H9 (cell line): Measurements from ENCODE around the gene OPHN1. TPM values are rescaled to one million over a fixed set of nuclear protein-coding genes. Genes with fewer than 3 reads are reported as not detected.

Experiments
- DNase-seq: peaks from one replicate; pipeline ENCODE4 v3.0.0-alpha.2; 2017
- H2AFZ ChIP-seq: one replicate; pipeline ENCODE4 v1.6.1; 2013; ENCODE audit warnings: mild to moderate bottlenecking, low read length, control low read depth, moderate library complexity
- H2AK5ac ChIP-seq: 2 replicates; pipeline ENCODE4 v1.6.1; 2013; ENCODE audit warnings: low read length, control low read depth, mixed read lengths; ENCODE audit not compliant: insufficient read length
- H2BK120ac ChIP-seq: one replicate; pipeline ENCODE4 v1.6.1; 2013; ENCODE audit warnings: low read depth, mild to moderate bottlenecking, low read length, control low read depth, inconsistent platforms; ENCODE audit not compliant: poor library complexity, severe bottlenecking
- H2BK12ac ChIP-seq: 2 replicates; pipeline ENCODE4 v1.6.1; 2013; ENCODE audit warnings: low read length, control low read depth, mixed read lengths, low read depth; ENCODE audit not compliant: insufficient read length
- H2BK15ac ChIP-seq: 2 replicates; pipeline ENCODE4 v1.6.1; 2013; ENCODE audit warnings: low read depth, low read length, control low read depth
- H2BK20ac ChIP-seq: one replicate; pipeline ENCODE4 v1.6.1; 2013; ENCODE audit warnings: low read depth, mild to moderate bottlenecking, low read length, control low read depth, inconsistent platforms; ENCODE audit not compliant: poor library complexity, severe bottlenecking
- H2BK5ac ChIP-seq: 2 replicates; pipeline ENCODE4 v1.6.1; 2013; ENCODE audit warnings: low read length, control low read depth, mixed read lengths; ENCODE audit not compliant: insufficient read length
- H3K14ac ChIP-seq: 2 replicates; pipeline ENCODE4 v1.6.1; 2013; ENCODE audit warnings: low read length, control low read depth; ENCODE audit not compliant: insufficient read depth
- H3K18ac ChIP-seq: 2 replicates; pipeline ENCODE4 v1.6.1; 2013; ENCODE audit warnings: low read depth, mild to moderate bottlenecking, mixed read lengths, low read length, control low read depth; ENCODE audit not compliant: insufficient read length
- H3K23ac ChIP-seq: 2 replicates; pipeline ENCODE4 v1.6.1; 2013; ENCODE audit warnings: low read length, control low read depth, mixed read lengths, low read depth; ENCODE audit not compliant: insufficient read length
- H3K23me2 ChIP-seq: 2 replicates; pipeline ENCODE4 v1.6.1; 2013; ENCODE audit warnings: low read depth, mild to moderate bottlenecking, mixed read lengths, low read length, control low read depth; ENCODE audit not compliant: insufficient read length, poor library complexity, severe bottlenecking
- H3K27ac ChIP-seq: 2 replicates; pipeline ENCODE4 v1.5.1; 2013; ENCODE audit warnings: low read length, control low read depth, mixed read lengths, low read depth; ENCODE audit not compliant: insufficient read length
- H3K27me3 ChIP-seq: 2 replicates; pipeline ENCODE4 v1.6.1; 2013; ENCODE audit warnings: low read length, control low read depth, inconsistent platforms; ENCODE audit not compliant: insufficient read depth
- H3K4ac ChIP-seq: 2 replicates; pipeline ENCODE4 v1.6.1; 2013; ENCODE audit warnings: low read depth, mild to moderate bottlenecking, control low read depth, inconsistent platforms, low read length, moderate library complexity
- H3K4me1 ChIP-seq: 2 replicates; pipeline ENCODE4 v1.6.1; 2013; ENCODE audit warnings: low read length, control low read depth, inconsistent platforms; ENCODE audit not compliant: insufficient read depth
- H3K4me2 ChIP-seq: 2 replicates; pipeline ENCODE4 v1.6.1; 2013; ENCODE audit warnings: low read length, control low read depth, mixed read lengths; ENCODE audit not compliant: insufficient read length, insufficient read depth
- H3K56ac ChIP-seq: 2 replicates; pipeline ENCODE4 v1.6.1; 2013; ENCODE audit warnings: low read depth, mild to moderate bottlenecking, mixed read lengths, low read length, control low read depth; ENCODE audit not compliant: insufficient read length
- H3K79me1 ChIP-seq: 2 replicates; pipeline ENCODE4 v1.6.1; 2013; ENCODE audit warnings: low read depth, mild to moderate bottlenecking, moderate library complexity, low read length, control low read depth, inconsistent platforms; ENCODE audit not compliant: insufficient read depth, poor library complexity, severe bottlenecking
- H3K79me2 ChIP-seq: 2 replicates; pipeline ENCODE4 v1.6.1; 2013; ENCODE audit warnings: low read length, control low read depth, inconsistent platforms; ENCODE audit not compliant: insufficient read depth
- H3K9ac ChIP-seq: 2 replicates; pipeline ENCODE4 v1.6.1; 2013; ENCODE audit warnings: low read length, control low read depth, mixed read lengths; ENCODE audit not compliant: insufficient read length; ENCODE audit errors: extremely low read depth
- H3K9me3 ChIP-seq: one replicate; pipeline ENCODE4 v1.6.1; 2013; ENCODE audit warnings: low read depth, low read length, inconsistent platforms; ENCODE audit not compliant: control insufficient read depth
- H3T11ph ChIP-seq: one replicate; pipeline ENCODE4 v1.6.1; 2013; ENCODE audit warnings: mild to moderate bottlenecking, low read length, control low read depth, inconsistent platforms
- H4K20me1 ChIP-seq: one replicate; pipeline ENCODE4 v1.6.1; 2013; ENCODE audit not compliant: control insufficient read depth, insufficient read length, insufficient read depth
- H4K5ac ChIP-seq: 2 replicates; pipeline ENCODE4 v1.6.1; 2013; ENCODE audit warnings: low read depth, mild to moderate bottlenecking, mixed read lengths, low read length, control low read depth; ENCODE audit not compliant: insufficient read length
- H4K8ac ChIP-seq: replicated peaks from 2 replicates; pipeline ENCODE4 v1.6.1; 2013; ENCODE audit warnings: low read length, control low read depth, mixed read lengths, low read depth; ENCODE audit not compliant: insufficient read length
- H4K91ac ChIP-seq: 2 replicates; pipeline ENCODE4 v1.6.1; 2013; ENCODE audit warnings: low read depth, mild to moderate bottlenecking, moderate library complexity, mixed read lengths, low read length, control low read depth; ENCODE audit not compliant: insufficient read length
- H3K27ac Mint-ChIP-seq, 3 experiments: 2 replicates in 2 of 3; 3 replicates in 1 of 3; pipeline ENCODE4 v1.8.0; 2020 to 2021; ENCODE audit warnings: mixed read lengths in 3 of 3, mild to moderate bottlenecking in 1 of 3, moderate library complexity in 1 of 3
- H3K27me3 Mint-ChIP-seq: 2 replicates; pipeline ENCODE4 v1.8.0; 2021; ENCODE audit warnings: low read depth, mild to moderate bottlenecking, moderate library complexity, mixed read lengths
- H3K36me3 Mint-ChIP-seq, 3 experiments: 2 replicates in 2 of 3; 3 replicates in 1 of 3; pipeline ENCODE4 v1.8.0; 2020 to 2021; ENCODE audit warnings: low read depth in 3 of 3, mixed read lengths in 3 of 3; ENCODE audit not compliant: insufficient read depth in 1 of 3
- H3K4me1 Mint-ChIP-seq, 2 experiments: 2 replicates each; pipeline ENCODE4 v1.8.0; 2020; ENCODE audit warnings: mixed read lengths in 2 of 2
- H3K4me3 Mint-ChIP-seq, 2 experiments: 2 replicates in 1 of 2; 3 replicates in 1 of 2; pipeline ENCODE4 v1.8.0; 2020 to 2021; ENCODE audit warnings: mild to moderate bottlenecking in 2 of 2, mixed read lengths in 2 of 2, moderate library complexity in 1 of 2
- H3K9me3 Mint-ChIP-seq, 2 experiments: 2 replicates in 1 of 2; 3 replicates in 1 of 2; pipeline ENCODE4 v1.8.0; 2020; ENCODE audit warnings: mild to moderate bottlenecking in 2 of 2, mixed read lengths in 2 of 2, moderate library complexity in 1 of 2
- WGBS: extraction: QIAGEN DNeasy Blood & Tissue Kit; methylation state at CpG from one replicate; pipeline ENCODE4 v1.1.7; 2013; ENCODE audit warnings: missing lambda C conversion rate, low lambda C conversion rate, mixed read lengths; ENCODE audit not compliant: insufficient read length; ENCODE audit errors: extremely low coverage; 5-methylcytosine and 5-hydroxymethylcytosine counted together
- total RNA-seq: library from RNA; stranded (reverse); gene quantifications from 2 replicates; pipeline ENCODE4 v1.2.1, GENCODE V29; 2021
- TF ChIP-seq, protein P1 (sequence below): fragments of 200-600 bp; sonication (generic); conservative IDR thresholded peaks from 3 replicates; pipeline ENCODE4 v1.8.0; 2021; ENCODE audit warnings: antibody characterized with exemption, mild to moderate bottlenecking

OPHN1 gene
- total RNA-seq, 1 experiment from 2014 or later = 1.5 TPM

DNA sequence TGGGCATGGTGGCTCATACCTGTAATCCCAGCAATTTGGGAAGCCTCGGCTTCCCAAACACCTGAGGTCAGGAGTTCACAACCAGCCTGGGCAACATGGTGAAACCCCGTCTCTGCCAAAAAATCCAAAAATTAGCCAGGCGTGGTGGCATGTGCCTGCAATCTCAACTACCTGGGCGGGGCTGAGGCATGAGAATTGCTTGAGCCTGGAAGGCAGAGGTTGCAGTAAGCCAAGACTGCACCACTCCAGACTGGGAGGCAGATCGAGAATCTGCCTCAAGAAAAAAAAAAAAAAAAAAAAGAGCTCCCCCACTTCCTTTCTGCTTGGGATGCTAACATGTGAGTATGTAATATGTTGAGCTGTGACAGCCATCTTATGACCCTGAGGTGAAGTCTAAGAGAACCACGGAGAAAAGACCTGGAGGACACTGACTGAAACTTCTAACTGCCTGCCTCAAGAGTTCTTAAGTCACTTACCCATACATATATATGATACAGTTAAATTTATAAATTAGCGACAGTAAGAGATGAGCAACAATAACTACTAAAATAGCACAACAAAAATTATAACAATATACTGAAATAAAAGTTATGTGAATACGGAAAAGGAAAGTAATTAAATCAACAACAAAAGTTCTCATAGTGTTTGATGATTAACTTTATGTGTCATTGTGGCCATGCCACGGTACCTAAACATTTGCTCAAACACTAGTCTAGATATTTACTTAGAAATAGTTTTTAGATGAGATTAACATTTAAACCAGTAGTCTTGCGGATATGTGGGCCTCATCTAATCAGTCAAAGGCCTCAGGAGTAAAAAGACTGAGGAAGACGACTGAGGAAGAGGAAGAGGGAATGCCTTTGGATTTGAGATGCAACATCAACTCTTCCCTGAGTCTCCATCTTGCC lies 178.3 kb downstream of the OPHN1 start:
- DNase-seq = no peak
- Histone ChIP-seq H3T11ph (no peak overlapping the region), H4K91ac (no peak overlapping the region), H3K4ac (no peak overlapping the region), H4K5ac (no peak overlapping the region), H2BK20ac (no peak overlapping the region), H3K9ac (no peak overlapping the region), H3K56ac (no peak overlapping the region), H3K79me1 (no peaks in the 10 kb centered on the region), H3K23ac (no peak overlapping the region), H4K8ac (no peak overlapping the region), H3K79me2 (no peaks in the 10 kb centered on the region), H3K9me3 (peaks cover 34% of the 10 kb centered on the region), H2AK5ac (no peak overlapping the region), H2BK5ac (no peak overlapping the region), H2BK15ac (no peak overlapping the region), H3K4me1 (no peaks in the 10 kb centered on the region), H2BK12ac (no peak overlapping the region), H3K18ac (no peak overlapping the region), H3K27ac (no peak overlapping the region), H3K4me2 (no peak overlapping the region), H4K20me1 (no peaks in the 10 kb centered on the region), H2BK120ac (no peak overlapping the region), H3K14ac (no peak overlapping the region), H2AFZ (no peak overlapping the region), H3K27me3 (no peaks in the 10 kb centered on the region), H3K23me2 (no peaks in the 10 kb centered on the region)
- H3K27ac Mint-ChIP-seq = no peak overlapping the region
- peaks cover 55 to 57% of the 10 kb centered on the region in 2 experiments for H3K9me3 Mint-ChIP-seq
- H3K4me3 Mint-ChIP-seq = no peak overlapping the region
- H3K36me3 Mint-ChIP-seq = peaks cover 0 to 2% (median 0%) of the 10 kb centered on the region in 3 experiments; a peak in 2 of 7 replicates
- no peaks in the 10 kb centered on the region for H3K27me3 Mint-ChIP-seq
- no CpG with 5 or more reads among the region's 11 CpGs for WGBS
- TF ChIP-seq, protein P1, sequence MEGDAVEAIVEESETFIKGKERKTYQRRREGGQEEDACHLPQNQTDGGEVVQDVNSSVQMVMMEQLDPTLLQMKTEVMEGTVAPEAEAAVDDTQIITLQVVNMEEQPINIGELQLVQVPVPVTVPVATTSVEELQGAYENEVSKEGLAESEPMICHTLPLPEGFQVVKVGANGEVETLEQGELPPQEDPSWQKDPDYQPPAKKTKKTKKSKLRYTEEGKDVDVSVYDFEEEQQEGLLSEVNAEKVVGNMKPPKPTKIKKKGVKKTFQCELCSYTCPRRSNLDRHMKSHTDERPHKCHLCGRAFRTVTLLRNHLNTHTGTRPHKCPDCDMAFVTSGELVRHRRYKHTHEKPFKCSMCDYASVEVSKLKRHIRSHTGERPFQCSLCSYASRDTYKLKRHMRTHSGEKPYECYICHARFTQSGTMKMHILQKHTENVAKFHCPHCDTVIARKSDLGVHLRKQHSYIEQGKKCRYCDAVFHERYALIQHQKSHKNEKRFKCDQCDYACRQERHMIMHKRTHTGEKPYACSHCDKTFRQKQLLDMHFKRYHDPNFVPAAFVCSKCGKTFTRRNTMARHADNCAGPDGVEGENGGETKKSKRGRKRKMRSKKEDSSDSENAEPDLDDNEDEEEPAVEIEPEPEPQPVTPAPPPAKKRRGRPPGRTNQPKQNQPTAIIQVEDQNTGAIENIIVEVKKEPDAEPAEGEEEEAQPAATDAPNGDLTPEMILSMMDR = no peak
- H3K4me1 Mint-ChIP-seq = no peaks in the 10 kb centered on the region
